GM12891 (cell line): ENCODE results near the gene RDH13.

ENCODE experiments used
- PAX5 ChIP-seq: IDR thresholded peaks from 2 replicates; pipeline ENCODE4 v1.6.1; 2011; ENCODE audit warnings: low read length, moderate library complexity, mild to moderate bottlenecking; ENCODE audit not compliant: insufficient read depth, severe bottlenecking
- POLR2A ChIP-seq: IDR thresholded peaks from 2 replicates; pipeline ENCODE4 v1.6.1; 2011; ENCODE audit warnings: low read depth, low read length, control low read depth
- POLR2AphosphoS5 ChIP-seq: IDR thresholded peaks from 2 replicates; pipeline ENCODE4 v1.6.1; 2011; ENCODE audit warnings: low read depth, low read length, control low read depth
- POU2F2 ChIP-seq: IDR thresholded peaks from 2 replicates; pipeline ENCODE4 v1.6.1; 2011; ENCODE audit warnings: low read depth, mild to moderate bottlenecking, control low read depth, low read length, moderate library complexity
- SPI1 ChIP-seq: IDR thresholded peaks from 2 replicates; pipeline ENCODE4 v1.6.1; 2011; ENCODE audit warnings: low read depth, low read length, control low read depth
- TAF1 ChIP-seq: IDR thresholded peaks from 2 replicates; pipeline ENCODE4 v1.6.1; 2011; ENCODE audit warnings: low read depth, low read length, control low read depth

DNA sequence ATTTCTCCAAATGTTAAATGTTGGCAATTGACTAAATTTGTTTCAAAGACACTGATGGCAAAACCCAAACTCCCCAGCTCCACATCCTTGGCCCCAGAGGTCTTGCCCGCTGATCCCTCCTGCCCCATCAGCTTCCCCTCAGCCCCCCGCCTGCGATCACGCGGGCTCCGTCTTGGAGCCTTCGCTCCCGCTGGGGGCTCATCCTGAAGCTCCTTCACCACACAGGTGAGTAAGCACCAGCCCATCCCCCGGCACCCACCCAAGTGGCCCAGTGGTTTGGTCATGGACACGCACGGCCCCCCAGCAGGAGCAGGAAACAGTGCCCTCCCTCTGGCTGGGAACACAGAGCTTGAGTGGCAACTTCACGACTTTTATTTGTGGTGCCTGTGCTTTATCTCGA lies 27.6 kb upstream of the RDH13 start:
- TF ChIP-seq POLR2A (no peak), POLR2AphosphoS5 (no peak), SPI1 (no peak), TAF1 (no peak), PAX5 (no peak), POU2F2 (no peak)
